GM21381 (cell line): Measurements from ENCODE around the gene RNF186.

Experiments
- ATAC-seq: cut with Tn5 transposase; IDR thresholded peaks from one replicate; pipeline ENCODE4 v1.9.1; 2021; ENCODE audit warnings: mild to moderate bottlenecking, moderate library complexity; ENCODE audit not compliant: unreplicated experiment

RNF186 gene

GRCh38 chr1:19768353-19769210 lies 46.5 kb downstream of the RNF186 start:
- no peak for ATAC-seq

- ATAC-seq, result no peak
Observed at GRCh38 chr1:19765623-19766022, 49.5 kb downstream of the RNF186 start.

GRCh38 chr1:19764848-19765247 lies 50.2 kb downstream of the RNF186 start:
- no peak for ATAC-seq
